Activated CD8-positive, alpha-beta memory T cell treated with anti-CD3 and anti-CD28 coated beads, Interleukin-2, amount 50 U/mL, for 48 hours (primary cell): ENCODE data around the gene GPATCH8.
A peak's percentile ranks its signal among the peaks of the same experiment; 100 is the strongest.
"Not testable (repeated sequence)": the region's sequence is repeated elsewhere in the genome, so short reads cannot be mapped to it uniquely, and the experiment has no call there.

Experiments
- DNase-seq: peaks from one replicate; pipeline ENCODE4 v3.0.0-alpha.2; 2020

GPATCH8 gene

GRCh38 chr17:44369414-44370023, 133.7 kb downstream of the GPATCH8 start:
- DNase-seq: not testable (repeated sequence)

GRCh38 chr17:44368391-44369243, 134.6 kb downstream of the GPATCH8 start:
- DNase-seq: not testable (repeated sequence)

- no peak for DNase-seq
Measured at GRCh38 chr17:44367231-44367979, 135.8 kb downstream of the GPATCH8 start.

GRCh38 chr17:44365051-44365450, 138.2 kb downstream of the GPATCH8 start:
- not testable (repeated sequence) for DNase-seq

- peak; percentile 87 for DNase-seq
Measured at GRCh38 chr17:44363613-44364159, 139.5 kb downstream of the GPATCH8 start, which contains the start of gene FAM171A2. Gene FAM171A2, minus strand, starts transcription at chr17:44363853. Its CDS starts 139 bp downstream, at chr17:44363714.

- no peak for DNase-seq
Measured at GRCh38 chr17:44362949-44363612, 140.1 kb downstream of the GPATCH8 start.

- DNase-seq: no peak
Measured at GRCh38 chr17:44362459-44362948, 140.7 kb downstream of the GPATCH8 start.

GRCh38 chr17:44361292-44362260, 141.6 kb downstream of the GPATCH8 start:
- DNase-seq: no peak

- no peak for DNase-seq
Measured at GRCh38 chr17:44360826-44361225, 142.4 kb downstream of the GPATCH8 start.

- DNase-seq: no peak
Measured at GRCh38 chr17:44360144-44360533, 143.1 kb downstream of the GPATCH8 start.

GRCh38 chr17:44359458-44360143, 143.6 kb downstream of the GPATCH8 start:
- DNase-seq: no peak

GRCh38 chr17:44359006-44359405, 144.2 kb downstream of the GPATCH8 start:
- no peak for DNase-seq

- no peak for DNase-seq
Measured at GRCh38 chr17:44358066-44358465, 145.1 kb downstream of the GPATCH8 start.

- DNase-seq: no peak
Measured at GRCh38 chr17:44356241-44356640, 147.0 kb downstream of the GPATCH8 start.

GRCh38 chr17:44355642-44356099, 147.5 kb downstream of the GPATCH8 start:
- no peak for DNase-seq

GRCh38 chr17:44354582-44355561, 148.3 kb downstream of the GPATCH8 start:
- DNase-seq: peak; percentile 86

GRCh38 chr17:44353672-44354331, 149.4 kb downstream of the GPATCH8 start:
- no peak for DNase-seq
